ENCODE measurements around the gene HES1.

GRCh38 chr3:194087995-194088855, 47.7 kb upstream of the HES1 start:
- TF ChIP-seq CTCF (optimal IDR thresholded peaks at IDR 0.05 in 1 of 3, IDR thresholded peaks at IDR 0.05 in 1 of 3, conservative IDR thresholded peaks at IDR 0.05 in 1 of 3; ENCODE audit: extremely low read depth in 1 of 3, insufficient read depth in 2 of 3, low read length in 3 of 3) (no peak), EZH2 (IDR thresholded peaks at IDR 0.05; ENCODE audit: low read length) (no peak)

Data from keratinocyte (primary cell).